ENCODE data around the gene EPHB2.
"Not testable (repeated sequence)": the region's sequence is repeated elsewhere in the genome, so short reads cannot be mapped to it uniquely, and the experiment has no call there.

EPHB2 gene

DNA sequence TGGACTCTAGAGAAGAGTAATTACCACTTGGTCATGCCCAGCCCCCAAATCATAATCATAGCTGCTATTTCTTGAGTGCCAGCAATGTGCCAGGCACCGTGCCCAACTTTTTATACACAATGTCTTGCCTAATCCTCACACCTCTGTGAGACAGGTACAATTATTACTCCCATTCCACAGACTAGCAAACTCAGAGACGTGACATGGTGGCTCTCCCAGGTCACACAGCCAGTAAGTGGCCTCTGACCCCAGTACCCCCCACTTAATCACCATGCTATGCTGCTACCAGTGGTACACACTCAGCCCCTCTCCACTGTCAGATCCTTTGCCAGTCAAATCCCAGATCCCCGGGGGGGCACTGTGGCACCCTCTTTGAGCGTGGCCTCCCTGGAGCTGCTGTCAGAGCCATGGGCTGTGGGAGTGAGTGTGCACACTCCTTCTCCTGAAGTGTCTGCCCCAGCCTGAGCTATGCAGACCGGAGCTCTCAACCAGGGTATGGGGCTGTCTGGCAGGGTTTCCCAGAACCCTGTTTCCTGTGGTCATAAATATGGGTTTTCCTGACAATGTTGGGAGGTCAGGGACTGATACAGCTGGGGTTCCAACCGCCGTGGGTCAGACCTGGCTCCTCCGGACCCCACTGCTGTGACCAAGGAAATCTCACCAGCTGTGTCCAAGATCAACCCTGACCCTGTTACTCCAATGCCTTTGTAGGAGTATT, 210.3 kb downstream of the EPHB2 start:
- DNase-seq: no peak

DNA sequence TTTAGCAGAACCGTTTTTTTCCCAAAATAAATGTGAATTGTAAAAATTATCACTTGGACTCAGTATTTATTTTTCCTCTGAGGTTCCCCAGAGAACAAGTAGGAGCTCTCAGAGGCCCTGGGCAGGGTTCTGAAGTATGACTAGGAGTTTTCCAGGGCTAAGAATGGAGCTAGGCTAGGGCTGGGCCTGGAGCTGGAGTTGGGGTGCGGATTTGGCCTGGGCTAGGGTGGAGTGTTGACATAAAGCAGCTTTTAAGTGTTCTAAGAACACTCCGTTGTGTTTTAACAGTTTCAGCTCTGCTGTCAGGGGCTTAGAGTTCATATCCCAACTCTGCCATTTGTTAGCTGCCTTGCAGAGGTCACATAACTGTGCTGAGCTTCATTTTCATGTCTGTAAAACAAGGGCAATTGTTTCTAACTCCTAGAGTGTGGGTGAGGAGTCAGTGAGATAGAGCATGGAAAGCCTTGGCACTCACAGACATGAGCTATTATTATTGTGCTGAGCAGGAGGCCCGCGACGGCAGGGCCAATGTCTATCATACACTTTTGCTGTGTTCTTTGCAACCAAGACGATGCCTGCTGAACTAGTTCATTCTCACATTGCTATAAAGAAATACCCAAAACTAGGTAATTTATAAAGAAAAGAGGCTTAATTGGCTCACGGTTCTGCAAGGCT, 210.9 kb downstream of the EPHB2 start:
- DNase-seq: no peak

DNA sequence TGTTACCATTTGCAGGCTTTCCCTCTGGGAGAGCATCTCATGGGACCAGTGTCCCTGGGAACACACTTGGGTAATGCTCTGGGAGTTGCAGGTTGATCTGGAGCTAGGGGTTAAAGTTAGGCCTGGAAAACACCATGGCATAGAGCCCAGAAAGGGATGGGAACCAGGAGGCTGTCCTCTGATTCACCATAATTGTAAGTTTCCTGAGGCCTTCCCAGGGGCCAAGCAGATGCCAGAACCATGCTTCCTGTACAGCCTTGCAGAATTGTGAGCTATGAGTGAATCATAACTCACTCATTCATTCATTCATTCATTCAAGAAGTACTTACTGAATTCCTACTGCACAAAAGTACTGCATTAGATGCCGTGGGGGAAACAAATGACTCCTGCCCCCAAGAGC, 212.0 kb downstream of the EPHB2 start:
- no peak for DNase-seq

DNA sequence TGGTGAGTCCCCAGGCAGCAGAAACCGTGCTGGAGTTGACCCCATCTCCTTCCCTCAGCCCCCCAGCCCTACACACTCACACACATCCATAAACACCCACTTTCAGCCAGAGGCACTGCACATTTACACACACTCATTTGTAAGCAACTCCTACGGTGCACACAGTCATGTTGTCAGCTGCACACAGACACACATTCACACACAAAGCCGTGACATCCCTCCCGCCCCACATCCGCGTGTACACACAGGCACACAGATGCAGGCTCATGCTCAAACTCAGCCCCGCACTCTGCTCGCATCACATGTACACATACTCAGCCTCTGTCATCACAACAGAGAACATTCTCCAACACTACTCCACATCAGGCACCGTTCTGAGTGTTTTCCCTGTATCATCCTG, 214.5 kb downstream of the EPHB2 start:
- DNase-seq: no peak

DNA sequence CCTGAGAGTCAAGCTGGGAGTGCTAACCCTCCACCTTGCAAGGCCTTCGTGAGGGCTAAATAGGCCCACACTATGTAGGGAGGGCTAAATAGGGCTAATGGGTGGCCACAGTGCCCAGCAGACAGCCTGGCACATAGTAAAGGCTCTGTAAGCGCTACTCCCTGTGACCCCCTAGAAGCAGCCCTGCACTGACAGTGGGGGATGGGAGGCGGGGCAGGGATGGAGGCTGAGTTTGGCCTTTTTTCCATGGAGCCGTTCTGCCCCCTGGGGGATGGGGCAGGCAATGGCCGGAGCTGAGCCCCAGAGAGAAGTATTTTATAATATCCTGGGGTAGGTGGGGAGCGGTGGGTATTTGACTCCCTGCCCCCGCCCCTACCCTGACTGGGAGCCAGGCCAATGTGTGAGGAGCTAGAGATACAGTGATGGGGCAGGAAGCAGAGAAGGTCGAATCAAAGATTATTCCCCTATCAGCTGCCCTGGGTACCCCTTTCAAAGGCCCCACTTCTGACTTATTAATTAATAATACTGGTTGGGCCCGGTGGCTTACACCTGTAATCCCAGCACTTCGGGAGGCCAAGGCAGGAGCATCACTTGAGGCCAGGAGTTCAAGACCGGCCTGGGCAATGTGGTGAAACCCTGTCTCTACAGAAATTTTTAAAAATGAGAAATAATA, 219.7 kb downstream of the EPHB2 start:
- peak; percentile 10 for DNase-seq

DNA sequence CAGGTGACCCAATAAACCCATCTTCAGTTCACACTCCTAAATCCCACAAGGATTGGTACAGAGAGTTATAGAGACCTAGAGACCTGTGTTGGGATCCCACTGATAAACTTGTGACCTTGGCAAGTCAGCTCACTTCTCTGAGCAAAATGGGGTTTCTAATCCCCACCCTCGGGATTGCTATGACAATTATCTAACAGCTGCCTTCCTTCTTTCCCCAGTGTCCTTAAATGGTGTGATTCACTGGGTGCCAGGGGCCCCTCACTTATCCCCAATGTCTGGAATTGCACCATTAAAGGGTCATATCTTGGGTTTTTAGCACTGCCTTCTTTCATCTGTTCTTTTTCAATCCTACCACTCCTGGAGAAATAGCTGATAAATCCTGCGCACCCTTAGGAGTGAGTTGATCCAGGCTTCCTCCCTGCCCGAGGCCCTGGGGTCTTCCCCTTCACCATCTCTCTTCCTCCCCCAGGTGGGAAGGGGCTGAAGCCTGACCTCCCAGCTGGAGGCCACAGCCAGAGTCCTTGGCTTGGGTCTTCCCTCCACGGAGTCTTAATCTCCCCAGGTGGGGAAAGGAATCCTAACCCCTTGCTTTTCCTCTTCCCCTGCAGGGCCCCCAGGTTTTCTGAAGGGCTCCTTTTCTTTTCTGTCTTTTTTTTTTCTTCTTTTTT, 222.3 kb downstream of the EPHB2 start:
- no peak for DNase-seq

DNA sequence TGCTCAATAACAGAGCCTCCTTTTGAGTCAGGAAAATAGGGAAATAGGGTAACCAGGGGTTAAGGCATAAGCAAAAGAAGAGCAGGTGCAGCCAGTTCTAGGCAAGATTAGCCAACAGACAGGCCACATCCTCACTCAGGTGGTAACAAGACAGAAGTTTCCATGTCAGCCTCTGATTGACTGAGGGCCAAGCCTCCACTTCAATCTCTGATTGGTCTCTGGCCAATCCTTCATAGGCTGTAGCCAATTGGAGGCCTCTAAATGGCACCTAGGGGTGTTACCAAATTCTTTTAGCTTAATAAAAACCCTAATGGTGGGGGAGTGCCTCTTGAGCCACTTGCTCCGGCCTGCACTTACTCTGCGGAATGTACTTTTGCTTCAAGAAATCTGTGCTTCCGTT, 224.8 kb downstream of the EPHB2 start:
- no peak for DNase-seq

DNA sequence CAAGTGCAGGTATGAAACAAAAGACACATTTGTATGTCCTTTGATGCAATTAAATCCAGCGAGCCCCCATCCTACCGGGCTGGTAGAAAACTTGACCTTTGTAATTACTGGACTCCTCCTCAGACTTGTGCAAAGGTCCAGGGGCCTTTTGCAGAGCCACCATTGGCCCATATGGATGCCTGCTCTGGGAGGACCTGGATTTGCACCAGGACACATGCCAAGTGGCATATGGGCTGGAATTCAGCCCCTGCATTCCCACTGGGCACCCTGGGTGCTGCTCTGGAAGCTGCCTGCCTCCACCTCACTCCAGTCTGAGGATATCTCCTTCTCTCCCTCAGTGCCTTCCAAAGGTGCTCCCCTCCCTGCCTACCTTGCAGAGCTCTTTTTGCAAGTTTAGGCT, 226.0 kb downstream of the EPHB2 start:
- DNase-seq: no peak

DNA sequence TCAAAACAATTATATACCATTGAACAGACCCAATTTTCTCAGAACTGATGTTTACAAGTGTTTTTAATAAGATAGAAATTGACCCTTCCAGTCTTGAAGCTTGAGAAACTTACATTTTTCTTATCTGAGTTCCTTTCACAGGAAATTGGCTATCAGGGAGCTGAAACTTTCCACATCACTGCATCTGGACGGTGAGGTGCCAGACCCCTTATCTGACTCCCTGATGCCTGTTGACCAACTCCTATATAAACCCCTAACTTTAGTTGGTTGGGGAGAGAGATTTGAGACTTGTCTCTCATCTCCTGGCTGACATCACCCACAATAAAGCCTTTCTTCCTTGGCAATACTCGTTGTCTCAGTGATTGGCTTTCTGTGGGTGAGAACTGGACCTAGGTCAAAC, 230.6 kb downstream of the EPHB2 start:
- DNase-seq: no peak

DNA sequence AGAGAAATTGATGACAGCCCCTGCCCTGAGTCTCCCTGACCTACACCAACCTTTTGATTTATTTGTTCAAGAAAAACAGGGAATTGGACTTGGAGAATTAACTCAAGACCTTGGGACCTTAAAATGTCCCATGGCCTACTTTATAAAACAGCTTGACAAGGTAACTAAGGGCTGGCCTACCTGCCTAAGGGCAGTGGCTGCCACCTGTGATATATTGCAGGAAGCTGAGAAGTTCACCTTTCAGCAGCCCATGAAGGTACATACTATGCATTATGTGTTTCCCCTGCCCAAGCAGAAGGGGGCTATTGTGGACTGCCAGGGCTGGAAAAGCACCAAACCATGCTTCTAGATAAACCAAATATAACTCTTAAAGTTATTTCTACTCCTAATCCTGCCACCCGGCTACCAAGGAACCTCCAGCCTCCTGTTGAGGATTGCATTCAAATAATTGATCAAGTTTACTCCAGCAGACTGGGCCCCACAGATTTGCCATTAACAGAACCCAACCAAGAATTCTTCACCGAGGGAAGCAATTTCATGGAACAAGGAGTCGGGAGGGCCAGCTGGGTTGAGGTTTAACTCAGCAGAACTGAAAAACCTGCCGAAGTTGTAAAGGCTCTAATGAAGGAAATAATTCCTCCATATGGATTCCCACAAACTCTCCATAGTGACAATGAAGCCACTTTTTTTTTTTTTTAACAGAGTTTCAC, 233.9 kb downstream of the EPHB2 start:
- no peak for DNase-seq

DNA sequence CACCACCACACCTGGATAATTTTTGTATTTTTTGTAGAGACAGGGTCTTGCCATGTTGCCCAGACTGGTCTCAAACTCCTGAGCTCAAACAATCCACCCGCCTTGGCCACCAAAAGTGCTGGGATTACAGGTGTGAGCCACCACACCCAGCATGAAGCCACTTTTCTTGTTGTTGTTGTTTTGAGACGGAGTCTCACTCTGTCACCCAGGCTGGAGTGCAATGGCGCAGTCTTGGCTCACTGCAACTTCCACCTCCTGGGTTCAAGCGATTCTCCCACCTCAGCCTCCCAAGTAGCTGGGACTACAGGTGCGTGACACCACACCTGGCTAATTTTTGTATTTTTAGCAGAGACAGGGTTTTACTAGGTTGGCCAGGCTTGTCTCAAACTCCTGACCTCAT, 234.5 kb downstream of the EPHB2 start:
- DNase-seq: not testable (repeated sequence)

DNA sequence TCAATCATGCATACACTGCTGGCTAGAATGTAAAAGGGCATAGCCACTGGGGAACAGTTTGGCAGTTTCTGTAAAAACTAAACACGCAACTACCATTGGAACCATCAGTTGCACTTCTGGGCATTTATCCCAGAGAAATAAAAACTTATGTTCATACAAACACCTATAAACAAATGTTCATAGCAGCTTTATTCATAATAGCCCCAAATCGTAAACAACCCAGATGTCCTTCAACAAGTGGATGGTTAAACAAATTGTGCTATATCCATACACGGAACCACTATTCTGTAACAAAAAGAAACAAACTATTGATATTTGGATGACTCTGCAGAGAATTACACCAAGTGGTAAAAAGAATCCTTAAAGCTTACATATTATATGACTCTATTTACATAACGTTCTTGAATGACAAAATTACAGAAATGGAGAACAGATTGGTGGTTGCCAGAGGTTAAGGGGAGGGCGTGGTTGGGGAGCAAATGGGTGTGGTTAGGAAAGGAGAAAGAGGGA, 239.2 kb downstream of the EPHB2 start:
- no peak for DNase-seq

DNA sequence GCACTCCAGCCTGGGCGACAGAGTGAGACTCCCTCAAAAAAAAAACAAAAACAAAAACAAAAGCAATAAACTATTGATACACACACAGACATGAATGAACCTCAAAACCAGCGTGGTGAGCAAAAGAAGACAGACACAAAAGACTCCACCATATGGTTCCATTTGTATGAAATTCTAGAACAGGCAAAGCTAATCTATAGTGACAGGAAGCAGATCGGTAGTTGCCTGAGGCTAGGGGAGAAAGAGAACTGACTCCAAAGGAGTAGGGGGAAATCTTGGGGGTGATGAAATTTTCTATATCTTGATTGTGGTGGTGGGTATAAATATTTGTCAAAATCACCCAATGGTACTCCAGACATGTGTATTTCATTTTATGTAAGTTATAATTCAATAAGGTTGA, 241.2 kb downstream of the EPHB2 start:
- DNase-seq: no peak

DNA sequence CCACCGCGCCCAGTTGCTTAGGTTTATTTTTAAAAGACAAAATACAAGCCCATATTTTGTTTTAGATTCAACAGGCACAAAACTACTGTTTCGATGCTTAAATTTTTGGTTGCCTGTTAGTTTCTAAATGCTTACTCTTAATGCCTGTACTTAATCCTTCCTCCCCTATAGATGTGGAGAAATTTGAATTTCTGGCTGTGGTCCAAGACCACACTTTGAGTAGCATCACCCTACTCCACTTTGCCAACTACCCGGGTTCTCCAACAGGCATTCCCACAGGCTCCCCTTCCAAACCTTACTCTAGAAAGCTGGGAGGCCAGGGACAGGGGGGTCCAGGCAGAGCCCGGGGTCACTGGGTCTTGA, 242.0 kb downstream of the EPHB2 start:
- DNase-seq: no peak

DNA sequence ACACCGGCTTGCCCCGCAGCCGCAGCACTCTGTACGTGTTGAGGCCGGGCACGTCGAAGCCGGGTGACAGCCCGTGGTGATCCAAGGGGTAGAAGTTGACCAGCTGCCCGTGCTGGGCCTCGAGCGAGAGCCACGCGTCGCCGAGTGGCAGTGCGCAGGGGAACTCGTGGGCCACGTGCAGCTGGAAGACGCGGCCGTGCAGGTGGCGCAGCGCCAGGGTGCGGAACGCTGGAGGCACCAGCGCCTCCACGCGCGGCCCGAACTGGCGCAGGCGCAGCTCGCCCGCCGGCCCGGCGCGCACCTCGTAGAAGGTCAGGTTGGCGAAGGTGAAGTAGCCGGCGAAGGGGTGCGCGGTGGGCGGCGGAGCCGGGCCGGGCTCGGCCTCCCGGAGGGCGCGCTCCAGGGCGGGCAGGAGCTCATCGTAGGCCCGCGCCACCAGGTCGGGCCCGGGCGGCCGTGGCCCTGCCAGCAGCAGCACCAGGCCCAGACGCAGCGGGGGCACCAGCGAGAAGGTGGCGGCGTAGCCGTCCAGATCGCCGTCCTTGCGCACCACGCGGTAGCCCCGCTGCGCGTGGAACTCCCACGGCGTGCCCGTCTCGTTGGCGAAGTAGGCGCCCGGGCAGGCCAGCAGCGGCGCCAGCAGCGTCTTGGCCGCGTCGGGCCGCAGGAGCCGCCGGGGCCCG, 242.6 kb downstream of the EPHB2 start:
- no peak for DNase-seq

DNA sequence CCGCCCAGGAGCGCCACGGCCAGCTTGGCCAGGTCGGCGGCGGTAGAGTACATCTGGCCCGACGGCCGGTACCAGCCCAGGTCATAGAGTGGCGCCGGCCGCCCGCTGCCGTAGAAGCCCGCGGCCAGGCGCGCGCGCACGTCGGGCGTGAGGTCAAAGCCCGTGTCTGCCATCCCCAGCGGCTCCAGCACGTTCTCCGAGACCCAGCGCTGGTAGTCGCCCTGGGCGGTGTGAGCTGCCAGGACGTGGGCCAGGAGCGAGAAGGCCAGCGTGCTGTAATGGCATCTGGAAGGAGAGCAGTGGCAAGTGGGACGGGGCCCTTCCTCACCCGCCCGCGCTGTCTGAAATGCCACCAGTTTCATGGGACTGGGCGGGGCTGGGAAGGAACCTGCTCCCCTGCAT, 243.1 kb downstream of the EPHB2 start:
- DNase-seq: no peak

DNA sequence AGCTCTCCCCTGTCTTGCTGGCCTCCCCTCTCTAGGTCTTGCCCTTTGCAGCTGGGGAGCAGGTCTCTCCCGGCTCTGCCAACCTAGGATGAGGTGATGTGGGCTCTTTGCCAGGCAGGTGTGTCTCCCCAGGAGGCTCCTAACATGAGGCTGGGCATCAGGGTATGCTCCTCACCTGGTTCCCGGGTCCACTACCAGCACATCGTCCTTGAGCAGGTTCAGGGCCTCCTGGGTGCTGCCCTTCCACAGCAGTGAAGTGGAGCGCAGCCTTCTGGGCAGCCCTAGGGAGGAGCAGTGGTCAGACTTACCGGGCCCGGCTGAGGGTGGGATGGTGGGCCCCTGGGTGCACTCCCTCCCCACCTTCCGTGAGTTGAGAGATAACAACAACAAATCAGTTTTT, 244.5 kb downstream of the EPHB2 start:
- DNase-seq: no peak

DNA sequence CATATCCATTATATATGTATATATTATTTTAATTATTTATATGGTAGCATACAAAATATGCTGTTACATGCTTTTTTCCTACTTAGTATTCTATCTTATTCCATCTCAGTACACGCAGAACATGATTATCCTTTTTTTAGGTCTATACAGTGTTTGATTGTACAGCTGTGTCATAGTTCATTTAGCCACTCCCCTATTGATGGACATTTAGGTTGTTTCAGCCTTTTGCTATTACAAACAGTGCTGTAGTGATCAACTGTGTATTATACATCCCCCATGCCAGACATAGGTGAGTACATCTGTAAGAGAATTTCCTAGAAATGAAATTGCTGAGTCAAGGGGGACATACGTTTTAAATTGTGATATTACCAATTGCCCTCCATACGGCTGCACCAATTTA, 246.4 kb downstream of the EPHB2 start:
- no peak for DNase-seq

DNA sequence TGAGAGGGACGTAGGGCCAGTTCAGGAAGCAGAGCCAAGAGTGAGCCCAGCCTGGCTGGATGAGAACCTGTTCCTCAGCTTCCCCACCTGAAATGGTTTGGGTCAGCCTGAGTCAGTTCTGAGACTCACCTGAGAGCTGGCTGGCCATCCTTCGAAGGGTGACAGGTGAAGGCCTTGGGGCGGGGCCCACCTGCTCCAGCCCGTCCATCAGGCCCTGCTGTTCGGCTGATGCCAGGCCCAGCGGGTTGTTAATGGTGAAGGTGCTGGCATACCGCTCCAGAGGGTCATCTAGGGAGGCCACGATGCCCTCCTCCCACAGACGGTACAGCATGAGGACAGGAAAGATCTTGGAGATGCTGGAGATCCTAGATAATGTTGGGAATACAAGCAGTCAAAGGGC, 247.9 kb downstream of the EPHB2 start:
- no peak for DNase-seq

DNA sequence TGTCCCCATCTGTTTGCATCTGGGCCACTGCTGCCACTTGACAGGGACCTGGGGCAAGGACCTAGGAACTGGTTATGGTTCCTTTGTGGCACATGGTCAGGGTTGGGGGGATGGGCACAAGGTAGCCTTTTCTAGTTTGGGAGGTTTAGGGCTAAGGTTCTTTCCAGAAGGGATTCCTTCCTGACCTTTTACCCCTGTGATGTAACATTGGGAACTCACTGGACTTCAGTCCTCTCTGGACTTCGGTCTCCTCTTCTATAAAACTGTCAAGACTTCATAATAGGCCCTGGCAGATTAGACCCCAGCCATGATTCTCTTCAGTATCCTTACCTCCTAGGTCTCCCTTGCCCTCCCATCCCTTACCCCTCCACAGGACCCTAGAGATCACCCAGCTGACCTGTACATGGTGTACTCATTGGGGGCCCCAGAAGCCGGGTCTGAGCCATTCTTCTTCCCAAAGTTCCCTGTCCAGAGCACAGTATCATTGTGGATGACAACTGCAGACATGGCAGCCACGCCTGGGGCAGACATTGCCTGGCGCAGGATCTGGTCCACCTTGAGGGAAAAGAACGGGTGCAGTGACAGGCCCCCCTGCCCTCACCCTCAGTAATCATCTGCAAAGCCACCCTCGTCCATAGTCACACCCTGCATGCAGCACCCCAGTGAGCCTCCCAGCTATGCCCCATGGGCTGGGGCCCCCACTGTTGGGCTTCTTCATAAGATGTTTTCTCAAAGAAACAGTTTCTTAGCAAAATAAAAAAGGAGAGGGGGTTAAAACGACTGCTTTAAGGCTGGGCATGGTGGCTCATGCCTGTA, 249.1 kb downstream of the EPHB2 start:
- no peak for DNase-seq

DNA sequence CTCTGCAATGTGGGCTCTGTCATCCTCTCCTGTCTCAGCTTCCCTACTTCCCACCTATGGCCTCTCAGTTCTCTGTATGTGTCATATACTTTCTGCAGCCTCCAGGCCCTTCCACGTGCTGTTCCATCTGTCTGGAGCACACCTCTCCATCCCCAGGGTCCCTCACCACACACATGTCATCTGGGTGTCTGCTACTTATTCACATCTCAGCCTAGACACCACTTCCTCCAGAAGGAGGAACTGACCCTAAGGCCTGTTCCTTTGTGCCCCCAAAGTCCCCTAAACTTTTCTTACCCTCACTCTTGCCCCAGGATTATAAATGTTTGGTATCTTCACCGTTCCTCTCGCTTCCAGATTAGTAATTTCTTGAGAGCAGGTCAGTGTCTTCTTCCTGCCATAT, 251.9 kb downstream of the EPHB2 start:
- DNase-seq: no peak

All from NCI-H526 treated with DMSO at 0.1 percent for 48 hours (cell line).